ENCODE results near the gene KERA. TPM values are rescaled to one million over a fixed set of nuclear protein-coding genes. Genes with fewer than 3 reads are reported as not detected.

The KERA gene
- total and polyA plus RNA-seq, 2 experiments from 2014 or later: not detected

DNA sequence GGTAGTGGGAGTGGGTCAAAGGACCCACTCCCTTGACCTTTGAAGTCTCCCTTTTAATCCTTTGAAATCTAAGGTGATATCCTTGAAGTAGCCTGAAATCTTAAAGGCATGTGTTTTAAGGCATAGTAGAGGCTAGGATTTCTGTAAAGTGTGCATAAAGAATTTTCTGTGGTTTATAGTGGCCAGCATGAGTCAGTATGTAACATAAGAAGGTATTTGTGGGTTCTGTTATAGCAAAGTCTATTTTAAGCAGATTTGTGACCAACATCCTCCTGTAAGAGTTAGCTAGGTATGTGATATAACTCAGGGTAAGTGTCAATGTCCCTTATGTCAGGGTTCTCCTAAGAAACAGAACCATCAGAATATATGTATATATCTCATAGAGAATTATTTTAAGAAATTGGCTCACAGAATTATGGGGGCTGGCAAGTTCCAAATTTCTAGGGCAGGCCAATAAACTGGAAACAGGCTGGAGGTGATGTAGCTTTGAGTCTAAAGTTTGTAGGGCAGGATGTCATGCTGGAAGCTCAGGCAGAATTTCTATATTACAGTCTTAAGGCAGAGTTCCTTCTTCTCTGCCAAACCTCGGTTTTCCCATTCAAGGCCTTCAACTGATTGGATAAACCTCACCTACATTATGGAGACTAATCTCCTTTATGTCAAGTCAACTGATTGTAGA is 34.4 kb downstream of the KERA start:
- H3K9me2 ChIP-seq (ENCODE audit: insufficient read depth): no peaks in the 10 kb centered on the region; the same call in none of the 2 replicates
- no peaks in the 10 kb centered on the region for H3F3A ChIP-seq (replicated peaks; ENCODE audit: low read depth)
- no peak overlapping the region for H3K4me3 Mint-ChIP-seq
- H3K4me2 ChIP-seq: no peak overlapping the region
- H3K9me3 Mint-ChIP-seq: no peaks in the 10 kb centered on the region; the same call in 2 of the 3 replicates
- no peak for DNase-seq (ENCODE audit: low spot score)
- H3K36me3 ChIP-seq (ENCODE audit: insufficient read depth): no peaks in the 10 kb centered on the region
- no peaks in the 10 kb centered on the region for H3K79me2 ChIP-seq (replicated peaks; ENCODE audit: insufficient read depth)
- no peak for TF ChIP-seq CREB1 (CRISPR knock-in tag; IDR thresholded peaks at IDR 0.05; ENCODE audit: low read depth)
- TF ChIP-seq, protein P1, sequence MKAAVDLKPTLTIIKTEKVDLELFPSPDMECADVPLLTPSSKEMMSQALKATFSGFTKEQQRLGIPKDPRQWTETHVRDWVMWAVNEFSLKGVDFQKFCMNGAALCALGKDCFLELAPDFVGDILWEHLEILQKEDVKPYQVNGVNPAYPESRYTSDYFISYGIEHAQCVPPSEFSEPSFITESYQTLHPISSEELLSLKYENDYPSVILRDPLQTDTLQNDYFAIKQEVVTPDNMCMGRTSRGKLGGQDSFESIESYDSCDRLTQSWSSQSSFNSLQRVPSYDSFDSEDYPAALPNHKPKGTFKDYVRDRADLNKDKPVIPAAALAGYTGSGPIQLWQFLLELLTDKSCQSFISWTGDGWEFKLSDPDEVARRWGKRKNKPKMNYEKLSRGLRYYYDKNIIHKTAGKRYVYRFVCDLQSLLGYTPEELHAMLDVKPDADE (IDR thresholded peaks at IDR 0.05): no peak
- no peak for TF ChIP-seq ZNF331 (CRISPR knock-in tag; IDR thresholded peaks at IDR 0.05; ENCODE audit: low read depth)
- TF ChIP-seq ZNF462 (CRISPR knock-in tag; IDR thresholded peaks at IDR 0.05): no peak
- no peak for TF ChIP-seq NANOG (IDR thresholded peaks at IDR 0.05; ENCODE audit: borderline replicate concordance)
- TF ChIP-seq STAT1 (IDR thresholded peaks at IDR 0.05; ENCODE audit: unreplicated experiment): no peak
- TF ChIP-seq JUNB (IDR thresholded peaks at IDR 0.05; ENCODE audit: unreplicated experiment): no peak
- TF ChIP-seq ZNF114 (CRISPR knock-in tag; IDR thresholded peaks at IDR 0.05): no peak
- TF ChIP-seq EZH2 (IDR thresholded peaks at IDR 0.05; ENCODE audit: low read depth, unreplicated experiment): no peak
- TF ChIP-seq, protein P2, sequence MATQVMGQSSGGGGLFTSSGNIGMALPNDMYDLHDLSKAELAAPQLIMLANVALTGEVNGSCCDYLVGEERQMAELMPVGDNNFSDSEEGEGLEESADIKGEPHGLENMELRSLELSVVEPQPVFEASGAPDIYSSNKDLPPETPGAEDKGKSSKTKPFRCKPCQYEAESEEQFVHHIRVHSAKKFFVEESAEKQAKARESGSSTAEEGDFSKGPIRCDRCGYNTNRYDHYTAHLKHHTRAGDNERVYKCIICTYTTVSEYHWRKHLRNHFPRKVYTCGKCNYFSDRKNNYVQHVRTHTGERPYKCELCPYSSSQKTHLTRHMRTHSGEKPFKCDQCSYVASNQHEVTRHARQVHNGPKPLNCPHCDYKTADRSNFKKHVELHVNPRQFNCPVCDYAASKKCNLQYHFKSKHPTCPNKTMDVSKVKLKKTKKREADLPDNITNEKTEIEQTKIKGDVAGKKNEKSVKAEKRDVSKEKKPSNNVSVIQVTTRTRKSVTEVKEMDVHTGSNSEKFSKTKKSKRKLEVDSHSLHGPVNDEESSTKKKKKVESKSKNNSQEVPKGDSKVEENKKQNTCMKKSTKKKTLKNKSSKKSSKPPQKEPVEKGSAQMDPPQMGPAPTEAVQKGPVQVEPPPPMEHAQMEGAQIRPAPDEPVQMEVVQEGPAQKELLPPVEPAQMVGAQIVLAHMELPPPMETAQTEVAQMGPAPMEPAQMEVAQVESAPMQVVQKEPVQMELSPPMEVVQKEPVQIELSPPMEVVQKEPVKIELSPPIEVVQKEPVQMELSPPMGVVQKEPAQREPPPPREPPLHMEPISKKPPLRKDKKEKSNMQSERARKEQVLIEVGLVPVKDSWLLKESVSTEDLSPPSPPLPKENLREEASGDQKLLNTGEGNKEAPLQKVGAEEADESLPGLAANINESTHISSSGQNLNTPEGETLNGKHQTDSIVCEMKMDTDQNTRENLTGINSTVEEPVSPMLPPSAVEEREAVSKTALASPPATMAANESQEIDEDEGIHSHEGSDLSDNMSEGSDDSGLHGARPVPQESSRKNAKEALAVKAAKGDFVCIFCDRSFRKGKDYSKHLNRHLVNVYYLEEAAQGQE (IDR thresholded peaks at IDR 0.05; ENCODE audit: unreplicated experiment): no peak
- TF ChIP-seq POLR2AphosphoS5 (IDR thresholded peaks at IDR 0.05; ENCODE audit: low read depth): no peak
- no peak for TF ChIP-seq EZH2phosphoT487 (IDR thresholded peaks at IDR 0.05; ENCODE audit: unreplicated experiment)
- no peak for TF ChIP-seq CTCF (conservative IDR thresholded peaks at IDR 0.05; ENCODE audit: low read depth in 2 of 2)
- H3K4me1 ChIP-seq (ENCODE audit: insufficient read depth): no peaks in the 10 kb centered on the region
- ATAC-seq: no peak
- no peak overlapping the region for H3K27ac Mint-ChIP-seq
- no peaks in the 10 kb centered on the region for H4K20me1 ChIP-seq (replicated peaks; ENCODE audit: insufficient read depth)
- no peaks in the 10 kb centered on the region for H3K27me3 ChIP-seq (ENCODE audit: insufficient read depth)
- no peak overlapping the region for H3K4me3 ChIP-seq
- H3K36me3 Mint-ChIP-seq (ENCODE audit: low read depth): no peaks in the 10 kb centered on the region
- H3K4me1 Mint-ChIP-seq: no peaks in the 10 kb centered on the region
- H3K27ac ChIP-seq (ENCODE audit: low read depth): no peak overlapping the region
- H2AFZ ChIP-seq: no peak overlapping the region
- peaks cover 2% of the 10 kb centered on the region for H3K27me3 Mint-ChIP-seq (ENCODE audit: insufficient read depth, low read depth, poor library complexity)
